GM18508 (cell line): Measurements from ENCODE around the gene FBXO24.

Experiments used
- ATAC-seq: cut with Tn5 transposase; IDR thresholded peaks from one replicate; pipeline ENCODE4 v1.9.1; 2021; ENCODE audit warnings: moderate number of reproducible peaks; ENCODE audit not compliant: insufficient read depth, unreplicated experiment

FBXO24 gene

GRCh38 chr7:100585511-100586265 lies 440 bp upstream of the FBXO24 start, which contains the start of gene LRCH4:
LRCH4 (minus strand) TSS chr7:100586129; CDS start chr7:100586100, 29 bp downstream.
- ATAC-seq: no peak

GRCh38 chr7:100588438-100588837 lies 2.3 kb downstream of the FBXO24 start:
- ATAC-seq: no peak

- no peak for ATAC-seq
Observed at GRCh38 chr7:100589341-100589947, 3.3 kb downstream of the FBXO24 start.

GRCh38 chr7:100590077-100590737 lies 4.1 kb downstream of the FBXO24 start:
- ATAC-seq: no peak

GRCh38 chr7:100591596-100591995 lies 5.5 kb downstream of the FBXO24 start:
- no peak for ATAC-seq

GRCh38 chr7:100595188-100595587 lies 9.1 kb downstream of the FBXO24 start:
- no peak for ATAC-seq

- ATAC-seq: no peak
Observed at GRCh38 chr7:100598425-100598824, 12.3 kb downstream of the FBXO24 start.

GRCh38 chr7:100599911-100600729 lies 14.0 kb downstream of the FBXO24 start:
- no peak for ATAC-seq

GRCh38 chr7:100600730-100601038 lies 14.6 kb downstream of the FBXO24 start:
- no peak for ATAC-seq

- ATAC-seq: no peak
Observed at GRCh38 chr7:100602889-100603725, 17.0 kb downstream of the FBXO24 start.

- ATAC-seq: no peak
Observed at GRCh38 chr7:100603726-100604027, 17.5 kb downstream of the FBXO24 start.

GRCh38 chr7:100604028-100604975 lies 18.2 kb downstream of the FBXO24 start:
- no peak for ATAC-seq

- ATAC-seq: no peak
Observed at GRCh38 chr7:100604976-100605911, 19.1 kb downstream of the FBXO24 start.

GRCh38 chr7:100606313-100606712 lies 20.2 kb downstream of the FBXO24 start:
- no peak for ATAC-seq

GRCh38 chr7:100607111-100607510 lies 21.0 kb downstream of the FBXO24 start:
- ATAC-seq: no peak

- ATAC-seq: no peak
Observed at GRCh38 chr7:100609958-100610357, 23.8 kb downstream of the FBXO24 start.

GRCh38 chr7:100611983-100612729 lies 26.0 kb downstream of the FBXO24 start, which contains the start of gene MOSPD3:
MOSPD3 (plus strand) TSS chr7:100612540; CDS start chr7:100612792, 252 bp downstream.
- peak; percentile 85 for ATAC-seq
